ENCODE results near the gene ARHGAP24.

ARHGAP24 gene

GRCh38 chr4:85570388-85570787 is 95.4 kb downstream of the ARHGAP24 start:
- peak overlapping the region; percentile 33 for H3K4me2 ChIP-seq (ENCODE audit: low read depth, low read length, poor library complexity, severe bottlenecking)
- H3K9ac ChIP-seq (ENCODE audit: low read length) = no peak overlapping the region
- TF ChIP-seq CTCF (IDR thresholded peaks at IDR 0.05; ENCODE audit: insufficient read depth, low read length, poor library complexity, severe bottlenecking) (no peak), EZH2phosphoT487 (conservative IDR thresholded peaks at IDR 0.05; ENCODE audit: low read length) (no peak)
- H3K9me2 ChIP-seq (replicated peaks; ENCODE audit: insufficient read depth, low read length) = no peaks in the 10 kb centered on the region
- H2AFZ ChIP-seq (ENCODE audit: low read depth, low read length, severe bottlenecking) = no peak overlapping the region
- H3K36me3 ChIP-seq (ENCODE audit: low read length) = peaks cover 5% of the 10 kb centered on the region; the same call in 1 of the 2 replicates
- H4K20me1 ChIP-seq (ENCODE audit: low read depth, low read length) = no peaks in the 10 kb centered on the region
- H3K27ac ChIP-seq (ENCODE audit: low read depth, low read length) = peak overlapping the region; percentile 50; the same call in 1 of the 2 replicates
- no peaks in the 10 kb centered on the region for H3K27me3 ChIP-seq (ENCODE audit: low read length)
- no peaks in the 10 kb centered on the region for H3K9me3 ChIP-seq (ENCODE audit: insufficient read depth, low read length)
- H3K4me3 ChIP-seq (ENCODE audit: insufficient read depth, low read length, poor library complexity, severe bottlenecking) = no peak overlapping the region
- H3F3A ChIP-seq (ENCODE audit: insufficient read depth) = no peaks in the 10 kb centered on the region; the same call in 1 of the 2 replicates
- peaks cover 25% of the 10 kb centered on the region for H3K79me2 ChIP-seq (ENCODE audit: insufficient read depth, low read length)

GRCh38 chr4:85571008-85571407 is 96.1 kb downstream of the ARHGAP24 start:
- H3K27me3 ChIP-seq (ENCODE audit: low read length) = no peaks in the 10 kb centered on the region
- no peak overlapping the region for H3K4me3 ChIP-seq (ENCODE audit: insufficient read depth, low read length, poor library complexity, severe bottlenecking)
- H3K4me2 ChIP-seq (ENCODE audit: low read depth, low read length, poor library complexity, severe bottlenecking) = peak overlapping the region; percentile 33
- peaks cover 5% of the 10 kb centered on the region; the same call in 1 of the 2 replicates for H3K36me3 ChIP-seq (ENCODE audit: low read length)
- H2AFZ ChIP-seq (ENCODE audit: low read depth, low read length, severe bottlenecking) = no peak overlapping the region
- no peak for TF ChIP-seq EZH2phosphoT487 (conservative IDR thresholded peaks at IDR 0.05; ENCODE audit: low read length)
- no peak overlapping the region for H3K9ac ChIP-seq (ENCODE audit: low read length)
- no peaks in the 10 kb centered on the region for H3K9me2 ChIP-seq (replicated peaks; ENCODE audit: insufficient read depth, low read length)
- H3K79me2 ChIP-seq (ENCODE audit: insufficient read depth, low read length) = peaks cover 24% of the 10 kb centered on the region
- peak overlapping the region; percentile 50 for H3K27ac ChIP-seq (ENCODE audit: low read depth, low read length)
- H4K20me1 ChIP-seq (ENCODE audit: low read depth, low read length) = no peaks in the 10 kb centered on the region
- no peaks in the 10 kb centered on the region; the same call in 1 of the 2 replicates for H3F3A ChIP-seq (ENCODE audit: insufficient read depth)
- H3K9me3 ChIP-seq (ENCODE audit: insufficient read depth, low read length) = no peaks in the 10 kb centered on the region

GRCh38 chr4:85573270-85573669 is 98.3 kb downstream of the ARHGAP24 start:
- Histone ChIP-seq H3K9ac (ENCODE audit: low read length) (no peak overlapping the region), H3K9me3 (ENCODE audit: insufficient read depth, low read length) (no peaks in the 10 kb centered on the region), H3K79me2 (ENCODE audit: insufficient read depth, low read length) (peaks cover 7% of the 10 kb centered on the region), H3K9me2 (replicated peaks; ENCODE audit: insufficient read depth, low read length) (no peaks in the 10 kb centered on the region), H4K20me1 (ENCODE audit: low read depth, low read length) (no peaks in the 10 kb centered on the region), H3K27ac (ENCODE audit: low read depth, low read length) (no peak overlapping the region), H3F3A (ENCODE audit: insufficient read depth) (no peaks in the 10 kb centered on the region; the same call in 1 of the 2 replicates), H3K4me3 (ENCODE audit: insufficient read depth, low read length, poor library complexity, severe bottlenecking) (no peak overlapping the region), H3K36me3 (ENCODE audit: low read length) (peaks cover 5% of the 10 kb centered on the region; the same call in 1 of the 2 replicates), H3K4me2 (ENCODE audit: low read depth, low read length, poor library complexity, severe bottlenecking) (no peak overlapping the region), H3K27me3 (ENCODE audit: low read length) (no peaks in the 10 kb centered on the region), H2AFZ (ENCODE audit: low read depth, low read length, severe bottlenecking) (no peak overlapping the region)
- TF ChIP-seq CTCF (IDR thresholded peaks at IDR 0.05; ENCODE audit: insufficient read depth, low read length, poor library complexity, severe bottlenecking) (no peak), EZH2phosphoT487 (conservative IDR thresholded peaks at IDR 0.05; ENCODE audit: low read length) (no peak)

GRCh38 chr4:85577307-85577706 is 102.4 kb downstream of the ARHGAP24 start:
- no peak overlapping the region for H2AFZ ChIP-seq (ENCODE audit: low read depth, low read length, severe bottlenecking)
- TF ChIP-seq CTCF (IDR thresholded peaks at IDR 0.05; ENCODE audit: insufficient read depth, low read length, poor library complexity, severe bottlenecking) = no peak
- no peak for TF ChIP-seq EZH2phosphoT487 (conservative IDR thresholded peaks at IDR 0.05; ENCODE audit: low read length)

More at GRCh38 chr4:85577307-85577706, 102.4 kb downstream of the ARHGAP24 start:
- Histone ChIP-seq H3K4me3 (ENCODE audit: insufficient read depth, low read length, poor library complexity, severe bottlenecking) (no peak overlapping the region), H3K4me2 (ENCODE audit: low read depth, low read length, poor library complexity, severe bottlenecking) (no peak overlapping the region), H3K27me3 (ENCODE audit: low read length) (no peaks in the 10 kb centered on the region), H3K9me3 (ENCODE audit: insufficient read depth, low read length) (no peaks in the 10 kb centered on the region), H3K36me3 (ENCODE audit: low read length) (no peaks in the 10 kb centered on the region), H3K9ac (ENCODE audit: low read length) (no peak overlapping the region), H4K20me1 (ENCODE audit: low read depth, low read length) (no peaks in the 10 kb centered on the region), H3K79me2 (ENCODE audit: insufficient read depth, low read length) (no peaks in the 10 kb centered on the region), H3K27ac (ENCODE audit: low read depth, low read length) (no peak overlapping the region), H3F3A (ENCODE audit: insufficient read depth) (no peaks in the 10 kb centered on the region; the same call in 1 of the 2 replicates), H3K9me2 (replicated peaks; ENCODE audit: insufficient read depth, low read length) (no peaks in the 10 kb centered on the region)
